Skin of body (tissue), 2 donors: ENCODE data around the gene ANKS3. TPM values are rescaled to one million over a fixed set of nuclear protein-coding genes. Genes with fewer than 3 reads are reported as not detected.

ENCODE experiments used
- DNase-seq: peaks from one replicate; lab custom pipeline; 2025; lab: John Stamatoyannopoulos, UW
- total RNA-seq: library from RNA; depleted of rRNA; stranded (reverse); fragments of >200 nt; gene quantifications from one replicate; pipeline ENCODE4 v1.2.3, GENCODE V29; 2014

The ANKS3 gene
- total RNA-seq, 1 donor from 2014 or later, result 16.9 TPM

DNA sequence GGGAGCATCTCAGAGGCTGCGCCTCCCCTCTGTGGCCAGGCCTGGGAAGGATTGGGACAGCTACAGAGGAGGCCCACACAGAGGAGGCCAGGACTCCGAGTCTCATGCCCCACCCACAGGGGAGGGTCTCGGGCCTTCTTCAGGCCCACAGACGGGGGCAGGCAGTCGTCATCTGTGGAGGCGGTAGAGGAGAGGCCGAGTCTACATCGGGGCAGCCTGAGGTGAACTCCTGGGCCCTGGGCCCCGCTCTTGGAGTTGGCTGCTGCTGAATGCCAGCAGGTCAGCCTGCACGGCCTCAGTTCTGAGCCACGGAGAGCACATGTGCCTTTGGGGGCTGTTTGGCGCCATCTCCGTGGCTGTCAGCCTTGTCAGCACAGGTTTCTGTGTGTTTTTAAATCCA, 48.8 kb downstream of the ANKS3 start:
- no peak for DNase-seq

DNA sequence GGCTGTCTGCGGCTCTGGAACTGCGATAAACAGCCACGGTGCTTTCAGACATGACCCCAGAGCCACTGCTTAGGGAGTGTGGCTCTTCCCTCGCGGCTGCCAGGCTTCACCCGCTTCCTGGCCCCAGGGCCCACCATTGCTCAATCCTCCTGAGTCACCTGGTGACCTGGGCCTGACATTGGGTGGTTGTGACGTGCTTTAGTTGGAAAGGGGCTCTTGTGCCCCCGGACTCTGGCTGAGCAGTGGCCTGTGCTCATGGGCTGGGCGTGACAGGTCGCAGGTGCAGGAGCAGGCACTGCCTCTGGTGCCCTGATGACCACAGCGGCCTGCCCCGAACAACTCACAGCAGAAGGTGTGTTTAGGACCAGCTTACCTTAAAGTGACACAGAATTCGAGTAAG, 49.3 kb downstream of the ANKS3 start:
- no peak for DNase-seq

DNA sequence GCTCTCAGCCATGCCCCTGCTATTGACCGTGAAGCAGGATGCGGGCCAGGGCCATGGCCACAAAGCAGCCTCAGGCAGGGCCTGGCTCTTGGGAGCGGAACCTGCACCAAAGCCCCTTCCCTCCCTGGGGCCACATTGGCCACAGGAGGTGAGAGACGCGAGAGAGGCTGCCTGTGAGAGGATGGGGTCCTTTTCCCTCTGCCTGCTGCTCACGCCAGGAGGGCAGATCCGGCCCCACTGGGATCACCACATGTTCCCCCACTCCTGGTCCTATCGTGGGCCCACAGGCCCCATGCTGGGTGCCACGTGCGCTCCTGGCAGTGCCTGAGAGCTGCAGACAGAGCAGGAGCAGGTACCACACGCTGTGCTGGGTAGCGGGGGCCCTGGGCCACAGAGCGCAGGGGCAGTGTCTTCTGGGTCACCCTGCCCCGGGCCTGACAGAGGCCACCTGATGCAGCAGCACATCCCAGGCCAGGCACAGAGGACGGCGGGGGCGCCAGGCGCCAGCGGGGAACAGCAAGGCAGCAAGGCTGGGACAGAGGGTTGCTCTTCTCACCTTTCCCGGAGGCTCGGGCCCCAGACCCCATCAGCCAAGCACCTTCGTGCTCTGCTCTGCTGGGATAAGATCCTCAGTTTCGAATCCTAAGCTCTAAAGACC, 49.9 kb downstream of the ANKS3 start:
- no peak for DNase-seq

DNA sequence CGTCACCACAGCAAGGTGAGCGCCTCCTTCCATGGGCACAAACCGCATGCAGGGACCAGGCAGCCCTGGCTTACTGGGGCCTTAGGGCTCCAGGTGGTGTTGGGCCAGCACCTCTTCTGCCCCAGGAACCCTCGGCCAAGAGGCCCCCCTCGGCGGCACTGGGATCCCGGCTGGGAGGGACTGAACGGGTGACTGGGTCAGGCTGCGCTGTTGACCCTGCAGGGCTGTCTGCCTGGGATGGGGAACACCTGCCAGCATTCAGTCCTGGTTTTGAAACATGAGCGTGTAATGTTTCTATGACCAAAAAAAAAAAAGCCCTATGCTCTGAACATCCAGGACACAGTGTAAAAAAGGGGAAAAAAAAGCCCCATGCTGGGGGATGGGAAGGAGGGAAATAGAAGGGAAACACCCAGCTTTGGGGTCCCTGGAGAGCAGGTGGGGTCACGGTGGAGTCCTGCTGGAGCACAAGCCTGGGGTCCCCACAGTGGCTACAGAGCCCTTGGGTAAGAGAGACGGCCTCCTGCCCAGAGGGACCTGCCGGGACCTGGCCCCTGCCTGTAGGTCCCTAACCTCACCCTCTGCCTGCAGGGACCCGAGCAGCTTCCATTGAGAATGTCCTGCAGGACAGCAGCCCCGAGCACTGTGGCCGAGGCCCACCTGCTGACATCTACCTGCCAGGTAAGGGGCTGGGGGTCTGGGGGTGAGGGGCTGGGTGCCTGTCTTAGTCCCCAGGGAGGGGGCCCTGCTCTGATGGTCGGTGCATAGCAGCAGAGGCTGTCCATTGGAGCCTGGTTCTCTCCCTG, 50.6 kb downstream of the ANKS3 start:
- no peak for DNase-seq

DNA sequence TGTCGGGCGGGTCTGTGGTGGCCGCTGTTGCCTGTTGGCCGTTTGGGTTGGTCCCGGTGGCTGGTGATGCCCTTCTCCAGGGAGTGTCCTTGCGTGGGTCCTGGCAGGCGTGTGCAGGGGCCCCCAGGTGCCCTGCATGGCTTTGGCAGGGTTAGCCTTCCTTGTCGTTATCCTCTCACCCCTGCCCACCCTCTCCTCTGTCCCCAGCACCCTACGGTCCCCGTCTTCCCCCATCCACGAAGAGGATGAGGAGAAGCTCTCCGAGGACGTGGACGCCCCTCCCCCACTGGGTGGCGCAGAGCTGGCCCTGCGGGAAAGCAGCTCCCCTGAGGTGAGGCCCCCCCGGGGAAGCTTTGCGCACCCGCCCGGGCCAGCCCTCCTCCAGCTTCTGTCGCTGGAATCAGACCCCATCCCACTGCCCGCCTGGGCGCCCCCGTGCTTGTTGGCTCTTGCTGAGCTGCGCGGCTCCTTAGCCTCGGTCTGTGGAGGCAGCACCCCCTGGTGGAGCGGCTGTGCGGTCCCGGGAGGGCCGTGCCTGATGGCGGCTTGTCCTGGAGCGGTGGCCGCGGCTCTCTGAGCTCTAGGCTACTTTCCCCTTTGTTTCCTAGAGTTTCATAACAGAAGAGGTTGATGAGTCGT, 51.3 kb downstream of the ANKS3 start:
- no peak for DNase-seq

DNA sequence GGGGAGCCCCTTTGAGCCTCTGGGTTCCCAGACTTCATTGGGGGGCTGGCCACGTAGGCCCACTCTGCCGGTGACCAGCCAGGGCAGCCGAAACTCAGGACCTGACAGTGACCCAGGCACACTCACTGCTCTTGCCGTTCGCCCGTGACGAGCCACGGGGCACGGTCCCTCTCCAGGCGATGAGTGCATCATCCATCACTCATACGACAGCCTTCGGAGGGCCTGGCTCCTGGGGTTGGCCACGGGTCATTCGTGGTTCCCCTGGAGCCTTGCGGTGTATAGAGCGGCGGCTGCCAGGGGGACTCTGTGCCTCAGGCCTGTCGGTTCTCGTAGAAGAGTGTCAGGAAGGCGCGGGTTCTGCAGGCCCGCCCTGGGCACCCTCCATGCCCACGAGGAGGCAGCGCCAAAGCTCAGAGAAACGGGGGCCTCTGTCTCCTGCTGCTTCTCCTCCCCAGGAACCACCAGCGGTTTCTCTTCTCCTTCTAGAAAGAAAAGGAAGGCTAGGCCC, 51.9 kb downstream of the ANKS3 start:
- no peak for DNase-seq

DNA sequence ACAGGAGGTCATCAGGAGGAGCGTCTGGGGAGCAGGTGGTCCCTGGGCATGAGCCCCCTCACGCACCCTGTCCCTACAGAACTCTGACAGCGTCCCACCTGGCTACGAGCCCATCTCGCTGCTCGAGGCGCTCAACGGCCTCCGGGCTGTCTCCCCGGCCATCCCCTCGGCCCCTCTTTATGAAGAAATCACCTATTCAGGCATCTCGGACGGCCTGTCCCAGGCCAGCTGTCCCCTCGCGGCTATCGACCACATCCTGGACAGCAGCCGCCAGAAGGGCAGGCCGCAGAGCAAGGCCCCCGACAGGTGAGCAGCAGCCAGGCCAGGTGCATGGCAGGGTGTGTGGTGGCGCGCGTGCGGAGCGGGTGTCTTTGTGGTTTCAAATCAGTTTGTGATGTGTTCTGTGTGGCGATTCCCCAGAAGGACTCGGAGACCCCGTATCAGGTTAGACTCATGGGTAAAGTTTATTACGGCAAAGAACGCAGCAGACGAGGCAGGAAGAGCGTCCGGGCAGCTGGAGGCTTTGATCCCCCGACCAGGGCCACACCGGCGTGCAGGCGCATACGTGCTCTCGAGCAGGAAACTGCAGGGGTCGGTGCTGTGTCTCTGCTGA, 52.5 kb downstream of the ANKS3 start:
- no peak for DNase-seq

DNA sequence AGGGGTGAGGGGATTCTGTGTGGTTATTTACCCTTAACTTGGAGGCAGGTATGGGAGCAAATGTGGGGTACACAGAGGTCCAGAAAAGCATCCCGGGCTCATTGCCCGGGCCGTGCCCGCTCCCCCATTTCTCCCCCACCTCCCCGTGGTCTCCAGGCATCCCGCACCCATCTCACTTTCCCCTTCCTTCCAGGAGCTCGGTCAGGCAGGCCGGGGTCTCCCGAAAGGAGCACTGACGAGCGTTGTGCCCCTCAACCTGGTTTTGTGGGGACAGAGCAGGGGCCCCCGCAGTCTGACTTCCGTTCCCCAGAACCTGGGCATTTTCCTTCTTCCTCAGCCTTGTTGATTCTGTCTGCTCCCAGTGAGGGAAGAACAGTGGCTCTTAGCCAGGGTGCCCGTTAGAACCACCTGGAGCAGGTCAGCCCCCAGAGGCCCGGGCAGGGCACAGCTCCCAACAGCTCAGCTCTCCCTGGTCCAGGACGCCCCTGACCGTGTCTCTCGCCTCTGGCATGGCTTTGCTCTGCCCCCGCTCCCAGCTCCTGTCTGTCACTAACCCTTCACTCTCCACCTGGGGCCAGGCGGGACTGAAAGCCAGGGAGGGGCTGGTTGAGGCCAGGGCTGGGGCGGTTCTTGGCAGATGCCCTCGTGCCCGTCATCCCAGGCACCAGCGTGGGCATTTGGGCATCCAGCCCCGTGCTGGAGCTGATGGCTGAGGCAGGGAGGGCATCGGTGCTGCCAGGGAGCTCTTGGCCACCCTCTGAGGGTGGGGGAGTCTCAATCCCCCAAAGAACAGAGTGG, 53.2 kb downstream of the ANKS3 start:
- DNase-seq, result no peak

DNA sequence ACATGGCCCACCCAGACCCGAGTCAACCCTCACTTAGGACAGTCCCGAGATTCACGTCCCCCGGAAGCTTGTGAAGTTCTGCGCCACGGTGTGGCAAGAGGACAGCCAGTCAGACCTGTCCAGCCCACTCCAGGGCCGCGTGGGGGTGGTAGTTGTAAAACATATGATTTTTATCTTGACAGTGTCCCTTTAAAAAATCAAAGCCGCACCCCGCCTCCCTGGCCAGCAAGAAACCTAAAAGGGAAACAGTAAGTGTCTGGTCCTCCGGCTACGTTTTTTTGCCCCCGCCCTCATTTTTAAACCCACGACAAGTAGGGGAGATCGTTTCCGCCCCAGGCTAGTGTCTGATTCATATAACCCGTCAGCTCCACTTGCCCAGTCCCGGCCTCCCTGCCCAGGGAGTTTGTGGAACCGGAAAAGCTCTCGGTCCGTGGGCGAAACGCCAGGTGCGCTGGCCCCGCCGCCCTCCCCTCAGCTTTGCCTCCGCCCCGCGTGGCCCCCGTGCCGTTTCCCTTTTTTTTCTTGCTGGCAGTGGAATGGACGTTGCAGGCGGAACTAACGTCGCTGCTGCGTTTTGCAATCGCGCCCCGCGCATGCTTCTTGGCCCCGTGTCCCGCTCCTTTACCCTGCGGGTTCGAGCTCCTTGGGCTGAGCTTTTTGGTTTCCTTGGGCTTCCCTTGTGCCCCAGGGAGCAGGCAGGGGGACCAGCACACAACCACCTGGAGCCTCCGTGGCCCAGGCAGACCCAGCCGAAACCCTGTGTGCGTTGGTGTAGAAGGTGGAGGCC, 54.0 kb downstream of the ANKS3 start:
- DNase-seq, result no peak

DNA sequence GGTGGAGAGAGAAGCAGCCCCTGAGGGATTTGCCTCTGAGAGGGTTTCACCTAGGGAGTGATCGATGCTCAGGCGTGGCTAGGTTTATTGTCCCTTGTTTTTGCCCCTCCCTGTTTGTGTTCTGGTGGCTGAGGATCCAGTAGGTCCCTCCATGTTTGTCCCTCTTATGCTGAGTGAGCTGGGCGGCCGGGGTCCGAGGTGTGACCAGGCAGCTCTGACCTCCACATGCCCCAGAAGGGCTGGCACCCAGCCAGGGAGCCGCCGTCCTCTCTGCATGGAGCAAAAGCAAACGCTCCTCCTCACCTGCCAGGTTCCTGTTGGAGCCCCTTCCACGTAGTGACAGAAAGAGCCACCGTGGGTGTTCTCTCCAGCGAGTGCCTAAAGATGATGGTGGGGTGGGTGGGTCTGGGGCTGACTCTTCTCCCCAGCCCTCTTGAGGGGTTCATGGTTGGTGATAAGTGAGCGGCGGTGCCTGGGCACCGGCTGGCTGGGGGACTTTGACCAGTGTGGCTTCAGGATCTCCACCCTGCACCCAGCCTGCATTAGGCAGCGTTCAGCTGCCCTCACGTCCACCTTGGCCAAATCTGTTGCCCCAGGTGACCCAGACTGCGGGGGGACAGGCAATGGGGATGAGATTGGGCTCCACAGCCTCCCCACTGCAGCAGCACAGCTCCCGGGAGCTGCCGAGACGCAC, 54.8 kb downstream of the ANKS3 start:
- DNase-seq, result no peak

DNA sequence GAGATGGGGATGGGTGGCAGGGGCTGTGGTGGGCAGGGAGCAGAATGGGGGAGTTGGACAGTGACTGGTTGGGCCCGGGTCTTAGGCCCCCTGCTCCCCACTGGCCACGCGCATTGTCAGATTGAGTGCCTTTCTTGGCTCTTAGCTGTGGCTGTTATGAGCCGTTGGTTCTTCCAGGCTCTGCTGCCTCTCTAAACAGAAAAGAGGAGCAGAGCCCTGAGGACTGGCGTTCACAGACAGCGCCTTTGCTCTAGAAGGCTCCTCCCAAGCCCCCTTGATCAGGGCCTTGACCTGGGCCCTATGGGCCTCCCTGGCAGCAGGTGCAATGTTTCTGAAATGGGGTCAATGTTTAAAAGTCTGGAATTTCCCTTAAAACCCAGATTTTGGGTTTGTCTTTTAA, 55.5 kb downstream of the ANKS3 start:
- no peak for DNase-seq

DNA sequence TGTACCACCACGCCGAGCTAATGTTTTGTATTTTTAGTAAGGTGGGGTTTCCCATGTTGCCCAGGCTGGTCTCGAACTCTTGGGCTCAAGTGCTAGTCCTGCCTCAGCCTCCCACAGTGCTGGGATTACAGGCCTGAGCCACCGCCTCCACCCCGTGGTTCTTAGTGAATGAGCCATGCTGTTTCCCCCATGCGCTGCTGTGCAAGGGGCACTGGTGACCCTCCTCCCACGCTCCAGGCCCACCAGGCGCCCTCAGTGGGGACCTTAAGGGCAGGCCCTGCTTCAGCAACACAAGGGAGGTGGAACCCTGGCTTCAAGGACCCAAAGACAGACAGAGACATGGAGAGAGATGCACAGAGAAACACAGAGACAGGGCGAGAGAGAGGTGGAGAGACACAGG, 56.1 kb downstream of the ANKS3 start:
- no peak for DNase-seq

DNA sequence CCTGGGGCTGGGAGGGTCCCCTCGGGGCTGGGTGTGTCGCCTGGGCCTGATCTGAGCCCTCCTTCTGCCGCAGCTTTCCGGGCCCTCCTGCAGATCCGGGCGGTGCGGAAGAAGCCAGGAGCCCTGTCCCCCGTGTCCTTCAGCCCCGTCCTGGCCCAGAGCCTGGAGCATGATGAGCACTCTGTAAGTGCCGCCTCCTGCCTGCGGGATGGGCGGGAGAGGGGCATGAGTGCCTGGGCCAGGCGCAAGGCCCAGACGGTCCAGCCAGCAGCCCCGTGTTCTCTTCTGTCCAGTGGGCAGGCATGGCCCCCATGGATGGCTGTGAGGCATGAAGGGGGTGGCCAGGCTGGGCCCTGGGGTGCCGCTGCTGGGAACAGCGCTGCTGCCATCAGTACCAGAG, 56.7 kb downstream of the ANKS3 start:
- no peak for DNase-seq

DNA sequence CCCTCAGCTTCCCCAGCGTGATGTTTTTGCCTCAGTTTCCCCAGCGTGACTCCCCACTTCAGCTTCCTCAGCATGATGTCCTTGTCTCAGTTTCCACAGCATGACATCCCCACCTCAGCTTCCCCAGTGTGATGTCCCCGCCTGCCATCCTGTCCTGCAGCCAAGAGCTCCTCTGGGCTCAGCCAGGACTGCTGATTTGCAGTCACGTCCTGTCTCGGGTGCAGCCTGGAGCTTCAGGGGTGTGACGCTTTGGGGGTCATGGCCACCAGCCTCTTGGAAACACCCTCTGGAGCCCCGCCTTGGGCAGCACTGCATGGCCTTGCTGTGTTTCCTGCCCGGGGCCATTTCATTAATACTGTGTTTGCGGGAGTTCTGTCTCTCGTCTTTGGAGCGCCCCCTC, 57.2 kb downstream of the ANKS3 start:
- no peak for DNase-seq

DNA sequence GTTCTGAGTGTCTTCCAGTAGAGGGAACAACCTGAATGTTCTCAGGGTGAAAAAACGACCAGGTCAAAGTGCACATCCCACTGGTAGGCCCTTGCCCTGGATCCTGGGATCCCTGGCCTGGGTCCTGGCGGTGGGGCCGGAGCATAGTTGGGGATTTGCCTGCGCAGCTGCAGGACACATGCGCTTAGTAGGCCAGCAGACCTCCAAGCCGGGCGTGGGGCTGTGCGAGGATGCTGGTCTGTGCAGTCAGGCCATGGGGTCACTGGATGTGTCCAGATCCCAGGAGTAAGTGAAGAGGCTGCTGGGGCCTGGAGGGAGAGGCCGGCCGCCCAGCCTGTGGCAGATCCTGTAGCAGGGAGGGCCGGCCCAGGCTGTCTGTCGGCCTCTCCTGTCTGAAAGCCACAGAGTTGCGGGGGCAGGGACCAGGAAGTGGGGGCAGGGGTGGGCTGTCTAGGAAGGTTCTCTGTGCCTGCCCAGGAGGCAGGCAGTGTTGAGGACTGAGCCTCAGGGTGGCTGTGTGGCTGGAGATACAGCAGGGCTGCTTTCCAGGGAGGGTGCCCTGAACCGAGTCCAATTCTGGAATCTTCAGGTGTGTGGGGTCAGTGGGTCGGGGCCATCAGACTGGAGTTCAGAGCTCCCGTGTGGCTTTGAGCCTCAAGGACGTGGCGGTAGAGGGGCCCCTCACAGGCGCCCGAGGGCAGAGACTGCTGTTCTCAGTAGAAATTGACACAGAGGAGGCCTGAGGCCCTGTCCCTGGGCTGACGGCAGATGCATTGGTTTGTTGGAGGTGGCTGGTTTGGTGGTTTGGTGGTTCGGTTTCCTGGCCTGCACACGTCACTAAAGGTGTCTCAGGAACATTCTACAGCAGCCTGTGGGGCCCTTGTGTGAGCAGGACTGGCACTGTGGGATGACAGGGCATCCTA, 57.9 kb downstream of the ANKS3 start:
- DNase-seq, result no peak

DNA sequence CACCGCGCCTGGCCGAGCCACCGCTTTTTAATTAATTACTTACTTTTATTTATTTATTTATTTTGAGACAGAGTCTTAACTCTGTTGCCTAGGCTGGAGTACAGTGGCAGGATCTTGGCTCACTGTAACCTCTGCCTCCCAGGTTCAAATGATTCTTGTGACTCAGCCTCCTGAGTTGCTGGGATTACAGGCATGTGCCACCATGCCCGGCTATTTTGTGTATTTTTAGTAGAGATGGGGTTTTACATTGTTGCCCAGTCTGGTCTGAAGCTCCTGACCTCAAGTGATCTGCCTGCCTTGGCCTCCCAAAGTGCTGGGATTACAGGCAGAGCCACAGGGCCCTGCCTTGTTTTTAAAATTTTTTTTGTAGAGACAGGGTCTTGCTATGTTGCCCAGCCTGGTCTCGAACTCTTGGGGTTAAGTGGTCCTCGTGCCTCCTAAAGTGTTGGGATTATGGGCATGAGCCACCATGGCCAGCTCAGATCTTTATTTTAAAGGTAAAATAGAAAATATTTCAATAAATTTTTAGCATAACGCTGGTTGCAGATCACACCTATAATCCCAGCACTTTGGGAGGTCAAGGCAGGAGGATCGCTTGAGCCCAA, 59.0 kb downstream of the ANKS3 start:
- DNase-seq, result no peak

DNA sequence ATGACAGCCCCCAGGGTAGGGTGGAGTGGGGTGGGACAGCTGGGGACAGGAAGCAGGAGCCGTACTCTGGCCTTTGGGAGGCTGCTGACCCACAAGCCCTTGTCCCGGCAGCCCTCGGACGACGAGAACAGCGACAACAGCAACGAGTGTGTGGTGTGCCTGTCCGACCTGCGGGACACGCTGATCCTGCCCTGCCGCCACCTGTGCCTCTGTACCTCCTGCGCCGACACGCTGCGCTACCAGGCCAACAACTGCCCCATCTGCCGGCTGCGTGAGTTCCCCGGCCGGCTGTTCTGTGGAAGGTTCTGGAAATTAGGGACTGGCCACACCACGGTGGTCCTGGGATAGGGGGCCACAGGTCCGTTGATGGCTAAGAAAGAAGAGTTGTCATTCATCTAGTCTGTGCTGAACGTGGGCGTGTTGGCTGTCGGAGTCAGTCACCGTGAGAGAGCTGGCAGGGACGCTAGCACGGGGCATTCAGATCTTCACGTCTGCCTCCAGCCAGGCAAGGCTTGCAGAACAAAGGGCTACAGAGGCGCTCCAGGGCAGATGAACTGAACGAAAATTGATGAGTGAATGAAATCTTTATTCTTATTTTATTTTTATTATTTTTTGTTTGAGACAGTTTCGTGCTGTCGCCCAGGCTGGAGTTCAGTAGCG, 60.6 kb downstream of the ANKS3 start:
- DNase-seq, result no peak
